H1 (cell line): ENCODE measurements around the gene ADAMTS3. TPM values are rescaled to one million over a fixed set of nuclear protein-coding genes. Genes with fewer than 3 reads are reported as not detected.

ENCODE experiments used
- CTCF ChIA-PET: fragments of 300-600 bp; sonication (Branson Sonifier 250); formaldehyde crosslinking; loops from one replicate; lab custom pipeline; 2021; ENCODE audit not compliant: partially characterized antibody; lab: Charles Lee
- POLR2A ChIA-PET: fragments of 300-600 bp; sonication (Branson Sonifier 250); formaldehyde crosslinking; loops from one replicate; lab custom pipeline; 2021; ENCODE audit warnings: inconsistent platforms; ENCODE audit not compliant: partially characterized antibody; lab: Charles Lee
- DNase-seq, 2 experiments: peaks; one replicate each; pipeline versions ENCODE4 v3.0.0 to v3.0.0-alpha.2; 2010 to 2022; ENCODE audit warnings: low spot score in 2 of 2, low read depth in 1 of 2, mixed read lengths in 1 of 2
- FAIRE-seq: peaks from 2 replicates; lab custom pipeline; 2011; peaks lifted over from hg19 to GRCh38; lab: Jason Lieb, UNC
- H2AFZ ChIP-seq: 2 replicates; pipeline ENCODE4 v1.8.1; 2012; ENCODE audit warnings: low read length, inconsistent platforms
- H2AK5ac ChIP-seq: 2 replicates; pipeline ENCODE4 v1.6.1; 2013; ENCODE audit warnings: low read depth, low read length
- H2BK120ac ChIP-seq: replicated peaks from 2 replicates; pipeline ENCODE3; 2013; ENCODE audit warnings: low read depth, low read length, inconsistent platforms
- H2BK12ac ChIP-seq: 2 replicates; pipeline ENCODE4 v1.6.1; 2013; ENCODE audit warnings: low read depth, low read length
- H2BK15ac ChIP-seq: 2 replicates; pipeline ENCODE4 v1.6.1; 2013; ENCODE audit warnings: low read length
- H2BK20ac ChIP-seq: 2 replicates; pipeline ENCODE4 v1.6.1; 2013; ENCODE audit warnings: low read length
- H2BK5ac ChIP-seq: 2 replicates; pipeline ENCODE4 v1.6.1; 2013; ENCODE audit warnings: low read depth, low read length
- H3K14ac ChIP-seq: 2 replicates; pipeline ENCODE4 v1.6.1; 2013; ENCODE audit warnings: inconsistent platforms; ENCODE audit not compliant: insufficient read length
- H3K18ac ChIP-seq: 2 replicates; pipeline ENCODE4 v1.6.1; 2013; ENCODE audit warnings: low read length; ENCODE audit errors: extremely low read depth
- H3K23ac ChIP-seq: 2 replicates; pipeline ENCODE4 v1.6.1; 2013; ENCODE audit warnings: inconsistent platforms; ENCODE audit not compliant: insufficient read length
- H3K23me2 ChIP-seq: 2 replicates; pipeline ENCODE4 v1.6.1; 2013; ENCODE audit warnings: low read depth, low read length
- H3K27ac ChIP-seq: 2 replicates; pipeline ENCODE4 v1.6.1; 2011; ENCODE audit warnings: low read depth, low read length, inconsistent platforms
- H3K27me3 ChIP-seq, 4 experiments: replicated peaks in 1 of 4; 1 replicate in 1 of 4; 2 replicates in 3 of 4; pipeline versions ENCODE4 v1.6.1 to v1.8.1; 2011 to 2013; ENCODE audit warnings: low read length in 3 of 4, mild to moderate bottlenecking in 3 of 4, inconsistent platforms in 2 of 4, mixed read lengths in 2 of 4, moderate library complexity in 1 of 4; ENCODE audit not compliant: control insufficient read depth in 3 of 4, insufficient read depth in 3 of 4; ENCODE audit errors: extremely low read depth in 1 of 4
- H3K36me3 ChIP-seq, 4 experiments: 2 replicates each; pipeline versions ENCODE4 v1.6.1 to v1.8.1; 2011 to 2013; ENCODE audit warnings: mild to moderate bottlenecking in 4 of 4, low read length in 3 of 4, moderate library complexity in 2 of 4, control low read depth in 1 of 4, inconsistent platforms in 1 of 4; ENCODE audit not compliant: insufficient read depth in 4 of 4, control insufficient read depth in 2 of 4
- H3K4ac ChIP-seq: replicated peaks from 2 replicates; pipeline ENCODE3; 2013; ENCODE audit warnings: low read length, low read depth, mixed read lengths, inconsistent platforms; ENCODE audit not compliant: insufficient read length
- H3K4me1 ChIP-seq, 4 experiments: replicated peaks in 1 of 4; 1 replicate in 1 of 4; 2 replicates in 3 of 4; pipeline versions ENCODE4 v1.6.1 to v1.8.1; 2011 to 2013; ENCODE audit warnings: low read length in 3 of 4, inconsistent platforms in 2 of 4, mixed read lengths in 1 of 4; ENCODE audit not compliant: insufficient read depth in 4 of 4, control insufficient read depth in 3 of 4
- H3K4me2 ChIP-seq, 2 experiments: 2 replicates each; pipeline versions ENCODE4 v1.6.1 to v1.8.1; 2011 to 2013; ENCODE audit warnings: low read depth in 2 of 2, low read length in 2 of 2, control low read depth in 1 of 2, inconsistent platforms in 1 of 2, mild to moderate bottlenecking in 1 of 2; ENCODE audit not compliant: insufficient read depth in 1 of 2
- H3K4me3 ChIP-seq, 4 experiments: fragments of 200-600, 300-600 bp in 1 of 4; sonication (generic), shearing (Covaris generic), sonication (Bioruptor Twin) in 1 of 4; 2 replicates each; pipeline versions ENCODE4 v1.5.1 to v1.8.1; 2011 to 2016; ENCODE audit warnings: low read length in 4 of 4, low read depth in 3 of 4, control low read depth in 2 of 4, inconsistent platforms in 2 of 4, mild to moderate bottlenecking in 2 of 4, mixed read lengths in 1 of 4, moderate library complexity in 1 of 4; ENCODE audit not compliant: insufficient read depth in 2 of 4; ENCODE audit errors: extremely low read depth in 1 of 4
- H3K56ac ChIP-seq: replicated peaks from 2 replicates; pipeline ENCODE3; 2013; ENCODE audit warnings: low read depth, mild to moderate bottlenecking, mixed read lengths, low read length, inconsistent platforms; ENCODE audit not compliant: insufficient read length
- H3K79me1 ChIP-seq: 2 replicates; pipeline ENCODE4 v1.6.1; 2013; ENCODE audit warnings: low read depth, low read length, control low read depth
- H3K79me2 ChIP-seq, 2 experiments: 2 replicates each; pipeline versions ENCODE4 v1.6.1 to v1.8.1; 2012 to 2013; ENCODE audit warnings: low read length in 2 of 2, mild to moderate bottlenecking in 2 of 2, inconsistent platforms in 1 of 2; ENCODE audit not compliant: insufficient read depth in 2 of 2, control insufficient read depth in 1 of 2
- H3K9ac ChIP-seq, 4 experiments: replicated peaks in 1 of 4; 1 replicate in 1 of 4; 2 replicates in 3 of 4; pipeline versions ENCODE4 v1.6.1 to v1.8.1; 2011 to 2013; ENCODE audit warnings: low read depth in 3 of 4, low read length in 3 of 4, control low read depth in 2 of 4, mild to moderate bottlenecking in 2 of 4, moderate library complexity in 2 of 4, inconsistent platforms in 1 of 4; ENCODE audit errors: extremely low read depth in 1 of 4
- H3K9me3 ChIP-seq, 2 experiments: 2 replicates each; pipeline versions ENCODE4 v1.6.1 to v1.8.1; 2012 to 2013; ENCODE audit warnings: mild to moderate bottlenecking in 2 of 2, moderate library complexity in 2 of 2, control low read depth in 1 of 2, inconsistent platforms in 1 of 2, low read depth in 1 of 2, low read length in 1 of 2, mixed read lengths in 1 of 2; ENCODE audit not compliant: insufficient read depth in 2 of 2
- H4K20me1 ChIP-seq, 2 experiments: replicated peaks in 1 of 2; 2 replicates each; pipeline versions ENCODE3 to v1.8.1; 2011 to 2013; ENCODE audit warnings: inconsistent platforms in 2 of 2, low read length in 2 of 2, mild to moderate bottlenecking in 1 of 2; ENCODE audit not compliant: insufficient read depth in 2 of 2, control insufficient read depth in 1 of 2
- H4K5ac ChIP-seq: 2 replicates; pipeline ENCODE4 v1.6.1; 2013; ENCODE audit warnings: low read length, low read depth, mixed read lengths, inconsistent platforms; ENCODE audit not compliant: insufficient read length
- H4K8ac ChIP-seq: 2 replicates; pipeline ENCODE4 v1.8.0; 2013; ENCODE audit warnings: mild to moderate bottlenecking, moderate library complexity, low read length, inconsistent platforms; ENCODE audit not compliant: insufficient read depth; ENCODE audit errors: extremely low read depth
- H4K91ac ChIP-seq: replicated peaks from 2 replicates; pipeline ENCODE3; 2013; ENCODE audit warnings: low read length, mixed read lengths, inconsistent platforms; ENCODE audit not compliant: insufficient read length
- CHD2 ChIP-seq: IDR thresholded peaks from 2 replicates; pipeline ENCODE4 v1.6.1; 2012; ENCODE audit warnings: low read length, improper control_type of control experiment
- NRF1 ChIP-seq: IDR thresholded peaks from 2 replicates; pipeline ENCODE4 v1.6.1; 2011; ENCODE audit warnings: mild to moderate bottlenecking, low read depth, low read length, improper control_type of control experiment
- RAD21 ChIP-seq, 2 experiments: IDR thresholded peaks in 1 of 2; conservative IDR thresholded peaks in 1 of 2; 2 replicates each; pipeline ENCODE4 v1.6.1; 2011; ENCODE audit warnings: low read depth in 2 of 2, low read length in 2 of 2, improper control_type of control experiment in 1 of 2, inconsistent platforms in 1 of 2, mild to moderate bottlenecking in 1 of 2, moderate library complexity in 1 of 2
- SAP30 ChIP-seq: fragments of 300-600 bp; sonication (generic); IDR thresholded peaks from 2 replicates; pipeline ENCODE4 v1.7.1; 2012; ENCODE audit warnings: low read length, moderate library complexity, mild to moderate bottlenecking, inconsistent platforms; ENCODE audit not compliant: insufficient read depth, insufficient replicate concordance
- WGBS, 2 experiments: shearing (Covaris generic) in 1 of 2; methylation state at CpG; one replicate each; pipeline versions ENCODE4 v1.1.6 to v1.1.7; 2013 to 2015; ENCODE audit warnings: low lambda C conversion rate in 2 of 2, mixed read lengths in 2 of 2, inconsistent platforms in 1 of 2, low coverage in 1 of 2, missing lambda C conversion rate in 1 of 2; ENCODE audit not compliant: insufficient replicate concordance in 2 of 2, insufficient coverage in 1 of 2, insufficient read length in 1 of 2; ENCODE audit errors: extremely low coverage in 1 of 2, missing lambda C conversion rate in 1 of 2; 5-methylcytosine and 5-hydroxymethylcytosine counted together
- polyA plus RNA-seq, 7 experiments: library from polyadenylated mRNA; depleted of rRNA in 3 of 7; stranded (reverse) in 5 of 7; unstranded in 2 of 7; fragments of >200 nt in 5 of 7; fragments of 200-250 nt in 2 of 7; gene quantifications; 1 replicate in 5 of 7; 2 replicates in 1 of 7; 4 replicates in 1 of 7; pipeline versions ENCODE4 v1.2.1 to v1.2.3, GENCODE V29; 2011 to 2013; ENCODE audit warnings: missing spikeins in 2 of 7, mixed read lengths in 2 of 7
- total RNA-seq: library from RNA; stranded (reverse); fragmentation: NEBNext Ultra II Directional; extraction: Animal tissue kit (Norgen Biotek cat#: 25700); gene quantifications from 2 replicates; pipeline ENCODE4 v1.2.1, GENCODE V29; 2021

Gene ADAMTS3
- total and polyA plus RNA-seq, 2 of the 8 experiments (the other 6 are each of a cell fraction or from before 2014, with no cell fraction given), result 1.3 to 3.4 TPM

GRCh38 chr4:72319601-72320021 lies 249.4 kb downstream of the ADAMTS3 start:
- Histone ChIP-seq H2AFZ (no peak overlapping the region), H3K9ac (no peak overlapping the region), H4K5ac (no peak overlapping the region), H3K4ac (no peak overlapping the region), H2AK5ac (no peak overlapping the region), H3K9me3 (no peaks in the 10 kb centered on the region), H2BK15ac (no peak overlapping the region), H4K91ac (no peak overlapping the region), H3K4me2 (no peak overlapping the region), H4K8ac (no peak overlapping the region), H3K36me3 (no peaks in the 10 kb centered on the region), H2BK5ac (no peak overlapping the region), H3K27me3 (no peaks in the 10 kb centered on the region), H2BK12ac (no peak overlapping the region), H4K20me1 (no peaks in the 10 kb centered on the region), H3K79me2 (no peaks in the 10 kb centered on the region), H3K23me2 (no peaks in the 10 kb centered on the region), H3K23ac (no peak overlapping the region), H3K4me3 (no peak overlapping the region), H3K4me1 (no peaks in the 10 kb centered on the region), H3K56ac (no peak overlapping the region), H3K14ac (no peak overlapping the region), H2BK120ac (no peak overlapping the region), H2BK20ac (no peak overlapping the region), H3K18ac (no peak overlapping the region), H3K27ac (no peak overlapping the region), H3K79me1 (no peaks in the 10 kb centered on the region)
- 92% methylated on average over 4 of the region's 4 CpGs; no CpG with 5 or more reads in 1 of the 2 experiments for WGBS, 2 experiments
- POLR2A ChIA-PET, result no interaction called here
- CTCF ChIA-PET, result interaction anchor here (0.9 kb wide), 1 partner anchor 703 kb away, joined by 3 read pairs; no protein-coding TSS in a partner anchor
- FAIRE-seq, result no peak
- DNase-seq, result no peak
- no peak for TF ChIP-seq RAD21 (IDR thresholded peaks at IDR 0.05 in 1 of 2, conservative IDR thresholded peaks at IDR 0.05 in 1 of 2; ENCODE audit: low read depth in 2 of 2, low read length in 2 of 2)
- no peak for TF ChIP-seq SAP30
- no peak for TF ChIP-seq CHD2
- TF ChIP-seq NRF1, result no peak
